Globus pallidus (tissue), 1 donor: ENCODE results near the gene PTGES.

Experiments
- DNase-seq: peaks from one replicate; pipeline ENCODE4 v3.0.0-alpha.2; 2015; ENCODE audit warnings: low spot score

PTGES gene

DNA sequence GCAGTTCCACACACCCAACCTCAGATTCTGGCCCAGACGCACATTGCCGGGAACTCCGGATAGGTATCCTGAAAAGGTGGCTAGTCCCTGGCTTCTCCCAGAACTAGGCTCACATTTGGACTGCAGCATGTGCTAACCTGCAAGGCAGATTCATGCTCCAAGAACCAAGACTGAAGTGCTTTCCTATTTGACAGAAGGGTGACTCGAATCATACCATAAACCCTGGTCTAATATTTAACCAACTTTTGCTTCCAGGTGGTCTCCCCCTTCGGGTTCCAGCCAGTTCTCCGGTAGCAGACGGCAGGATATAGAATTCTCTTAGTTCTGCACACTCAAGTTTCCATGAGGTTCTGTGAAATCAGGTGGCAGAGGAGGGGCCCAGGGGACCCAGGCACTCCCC is 7.6 kb downstream of the PTGES start:
- DNase-seq, result no peak

GRCh38 chr9:129740666-129741464 is 12.0 kb downstream of the PTGES start:
- no peak for DNase-seq

DNA sequence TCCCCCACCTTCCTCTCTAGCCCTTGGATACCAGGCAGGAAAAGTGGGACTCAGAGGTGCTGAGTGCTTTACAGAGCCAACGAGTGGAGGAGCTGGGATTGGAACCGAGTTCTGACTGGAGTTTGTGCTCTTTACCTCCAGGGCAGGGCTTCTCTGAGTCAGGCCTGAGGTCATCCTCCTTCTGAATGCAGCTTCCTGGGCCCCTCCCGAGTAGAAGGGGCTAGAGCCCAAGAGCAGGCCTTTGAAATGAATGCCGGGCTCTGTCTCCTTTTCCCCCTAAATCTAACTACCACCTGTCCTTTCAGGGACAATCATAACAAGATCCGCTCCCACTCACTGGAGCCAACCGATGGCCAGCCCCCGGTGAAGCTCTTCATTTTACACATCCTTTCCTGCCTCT is 12.7 kb downstream of the PTGES start:
- no peak for DNase-seq

DNA sequence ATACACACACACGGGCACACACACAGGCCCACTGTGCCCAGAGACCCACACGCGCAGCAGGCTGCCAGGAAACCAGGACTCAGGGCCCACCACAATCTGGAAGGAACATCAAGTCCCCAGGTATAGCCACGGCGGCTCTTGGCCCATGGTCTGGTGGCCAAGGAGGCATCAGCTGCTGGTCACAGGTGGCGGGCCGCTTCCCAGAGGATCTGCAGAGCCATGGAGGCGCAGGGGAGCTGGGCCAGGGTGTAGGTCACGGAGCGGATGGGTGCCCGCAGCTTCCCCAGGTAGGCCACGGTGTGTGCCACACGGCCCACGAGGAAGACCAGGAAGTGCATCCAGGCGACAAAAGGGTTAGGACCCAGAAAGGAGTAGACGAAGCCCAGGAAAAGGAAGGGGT is 13.4 kb downstream of the PTGES start:
- no peak for DNase-seq

DNA sequence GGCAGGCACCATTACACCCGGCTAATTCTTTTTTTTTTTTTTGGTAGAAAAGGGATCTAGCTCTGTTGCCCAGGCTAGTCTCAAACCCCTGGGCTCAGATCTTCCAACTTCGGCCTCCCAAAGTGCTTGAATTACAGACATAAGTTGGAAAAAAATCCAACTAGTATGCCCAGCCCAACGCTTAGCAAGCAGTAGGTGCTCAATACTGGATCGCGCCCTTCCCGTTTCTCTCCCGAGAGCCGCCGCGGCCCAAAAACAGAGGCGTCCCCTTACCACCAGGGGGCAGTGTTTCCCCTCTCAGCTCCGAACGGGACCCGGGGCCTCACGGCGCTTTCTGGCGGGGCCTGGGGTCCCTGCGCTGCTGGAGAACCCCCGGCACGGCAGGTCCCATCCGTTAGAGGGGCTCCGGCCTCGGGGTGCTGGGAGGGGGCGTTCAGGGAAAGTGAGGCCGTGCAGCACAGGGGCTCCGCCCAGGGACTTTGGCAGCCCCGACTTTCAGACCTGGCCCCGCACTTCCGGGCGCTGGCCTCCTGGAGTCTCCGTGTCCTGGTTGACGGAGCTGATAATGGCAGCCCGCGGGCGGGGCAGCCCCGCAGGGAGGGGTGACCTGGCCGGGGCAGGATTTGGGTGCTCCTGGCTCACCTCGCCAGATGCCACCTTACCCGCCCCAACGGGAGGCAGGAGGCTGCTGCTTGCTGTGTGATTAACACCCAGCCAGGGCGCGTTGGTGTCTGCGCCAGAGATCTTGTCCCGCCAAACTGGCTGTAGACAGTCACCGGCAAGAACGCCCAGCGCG is 15.2 kb downstream of the PTGES start:
- DNase-seq, result peak; percentile 60

DNA sequence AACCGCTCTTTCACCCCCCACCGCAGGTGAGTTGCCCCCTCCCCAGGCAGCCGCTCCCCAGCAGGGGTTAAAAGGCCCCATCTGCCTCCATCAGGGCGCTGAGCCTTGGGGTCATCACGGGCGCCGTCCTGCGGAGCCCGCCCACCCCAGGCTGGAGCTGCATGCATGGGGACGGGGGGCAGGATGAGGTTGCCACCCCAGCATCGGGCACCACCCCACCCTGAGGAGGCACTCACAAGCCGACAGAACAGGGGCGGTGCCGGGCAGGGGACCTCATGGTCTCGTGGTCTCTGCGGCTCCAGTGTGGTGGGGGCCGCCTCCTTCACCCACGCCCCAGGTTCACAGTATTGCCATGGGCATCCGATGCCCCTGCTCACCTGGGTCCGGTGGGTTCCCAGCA is 16.5 kb downstream of the PTGES start:
- DNase-seq, result no peak

DNA sequence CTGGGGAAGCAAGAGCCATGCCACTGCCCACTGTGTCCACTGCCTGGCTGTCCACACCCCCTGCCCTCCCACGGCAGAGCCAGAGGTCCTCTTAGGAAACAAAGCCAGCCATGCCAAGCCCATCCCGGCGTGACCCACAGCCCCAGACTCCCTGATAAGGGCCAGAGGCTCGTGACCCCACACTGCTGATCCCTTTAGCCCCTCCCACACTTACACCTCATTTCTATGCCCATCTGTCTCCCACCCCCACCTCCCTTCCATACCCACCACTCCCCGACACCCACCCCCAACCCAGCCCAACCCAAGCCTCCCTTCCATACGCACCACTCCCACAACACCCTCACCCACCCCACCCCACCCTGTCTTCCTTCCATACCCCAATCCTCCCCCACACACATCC is 17.3 kb downstream of the PTGES start:
- no peak for DNase-seq

GRCh38 chr9:129733632-129733953 is 19.2 kb downstream of the PTGES start:
- no peak for DNase-seq

- DNase-seq, result no peak
Measured at GRCh38 chr9:129732946-129733631, 19.8 kb downstream of the PTGES start.

DNA sequence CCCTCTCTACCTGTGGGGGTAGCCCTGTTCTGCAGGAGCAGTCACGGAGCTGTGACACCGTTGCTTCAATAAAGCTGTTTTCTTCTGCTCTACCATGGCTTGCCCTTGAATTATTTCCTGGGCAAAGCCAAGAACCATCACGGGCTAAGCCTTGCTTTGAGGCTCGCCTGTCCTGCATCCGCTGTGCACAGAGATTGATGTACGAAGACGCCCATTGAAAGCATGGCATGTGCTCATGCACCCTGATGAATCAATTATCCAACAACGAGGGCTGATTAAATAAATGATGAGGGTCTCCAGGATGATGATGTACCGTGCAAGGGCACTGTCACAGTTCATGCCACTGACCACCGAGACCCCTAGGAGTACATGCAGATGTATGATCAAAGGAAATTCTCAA is 20.7 kb downstream of the PTGES start:
- DNase-seq, result no peak

GRCh38 chr9:129731477-129732085 is 21.3 kb downstream of the PTGES start:
- DNase-seq, result no peak

- no peak for DNase-seq
Measured at GRCh38 chr9:129728744-129729143, 24.1 kb downstream of the PTGES start.

- peak; percentile 51 for DNase-seq
Measured at GRCh38 chr9:129726322-129727160, 26.3 kb downstream of the PTGES start.

DNA sequence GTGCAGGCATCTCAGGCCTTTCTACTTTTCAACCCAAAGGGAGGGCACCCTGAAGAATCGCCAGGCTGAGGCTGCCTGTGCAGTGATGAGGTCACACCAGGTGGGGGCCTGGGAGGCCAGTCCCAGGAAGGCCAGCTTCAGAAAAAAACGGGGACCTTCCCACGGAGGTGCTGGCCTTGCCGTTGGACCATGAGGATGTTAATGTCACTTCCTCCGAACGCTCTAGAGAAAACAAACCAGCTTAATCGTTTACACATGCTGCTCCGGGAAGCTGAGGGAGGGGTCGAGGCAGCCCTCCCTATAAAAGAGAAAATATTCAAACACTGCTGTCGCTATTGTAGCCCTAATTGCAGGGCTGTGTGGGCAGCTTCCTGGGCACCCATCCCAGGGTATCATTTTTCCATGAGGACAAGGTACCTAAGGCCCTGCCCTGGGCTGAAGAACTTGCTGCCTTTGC is 27.0 kb downstream of the PTGES start:
- no peak for DNase-seq

DNA sequence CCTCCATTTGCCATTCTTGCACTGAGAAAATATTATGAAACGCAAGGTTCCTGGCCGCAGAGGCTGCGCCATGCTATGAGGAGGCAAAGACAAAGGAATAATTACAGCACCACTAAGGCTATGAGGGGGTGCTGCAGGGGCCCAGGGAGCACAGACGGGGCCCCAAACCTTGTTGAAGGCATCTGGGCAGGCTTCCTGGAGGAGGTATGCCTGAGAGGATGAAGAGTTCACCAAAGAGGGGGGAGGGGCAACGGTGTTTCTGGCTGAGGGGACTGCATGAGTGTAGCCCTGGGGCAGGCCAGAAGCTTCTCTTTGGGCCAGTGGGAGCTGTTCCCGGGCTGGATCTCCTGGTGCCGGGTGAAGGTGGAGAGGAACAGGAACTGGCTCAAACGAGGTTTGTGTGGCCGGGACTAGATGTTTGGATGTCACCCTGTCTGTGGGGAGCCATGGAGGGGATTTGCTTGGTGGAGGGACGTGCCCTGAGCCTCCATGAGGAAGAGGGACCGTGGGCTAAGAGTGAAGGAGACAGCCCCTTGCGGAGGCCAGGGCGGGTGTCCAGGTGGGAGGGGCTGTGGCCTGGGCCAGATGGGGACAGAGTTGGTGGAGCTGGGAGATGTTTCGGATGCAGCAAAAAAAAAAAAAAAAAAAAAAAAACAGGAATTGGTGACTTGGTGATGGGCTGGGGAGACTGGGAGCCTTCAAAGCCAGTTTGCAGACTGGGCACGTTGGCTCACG is 28.2 kb downstream of the PTGES start:
- no peak for DNase-seq

GRCh38 chr9:129722913-129723312 is 29.9 kb downstream of the PTGES start:
- DNase-seq, result no peak

GRCh38 chr9:129720865-129721545 is 31.8 kb downstream of the PTGES start:
- no peak for DNase-seq

DNA sequence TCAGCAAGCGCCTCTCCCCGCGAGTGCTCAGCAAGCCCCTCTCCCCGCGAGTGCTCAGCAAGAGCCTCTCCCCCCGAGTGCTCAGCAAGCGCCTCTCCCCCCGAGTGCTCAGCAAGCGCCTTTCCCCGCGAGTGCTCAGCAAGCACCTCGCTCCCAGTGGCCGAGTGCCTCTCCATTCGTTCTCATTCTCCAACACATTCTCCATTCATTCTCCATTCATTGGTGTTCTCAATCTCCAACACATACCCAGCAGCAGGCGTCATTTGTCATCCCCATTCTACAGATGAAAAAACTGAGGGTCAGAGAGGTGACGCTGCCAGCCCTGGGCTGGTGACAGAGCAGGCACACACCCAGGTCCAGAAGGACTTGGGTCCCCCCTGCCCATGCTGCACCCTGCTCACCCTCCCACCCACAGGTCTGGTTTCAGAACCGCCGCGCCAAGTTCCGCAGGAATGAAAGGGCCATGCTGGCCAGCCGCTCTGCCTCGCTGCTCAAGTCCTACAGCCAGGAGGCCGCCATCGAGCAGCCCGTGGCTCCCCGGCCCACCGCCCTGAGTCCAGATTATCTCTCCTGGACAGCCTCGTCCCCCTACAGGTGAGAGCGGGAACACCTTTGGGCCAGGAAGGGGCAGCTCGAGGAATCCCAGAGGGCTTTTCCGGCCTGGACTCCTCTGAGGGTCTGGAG is 32.5 kb downstream of the PTGES start:
- DNase-seq, result no peak

GRCh38 chr9:129719135-129719534 is 33.7 kb downstream of the PTGES start:
- no peak for DNase-seq

DNA sequence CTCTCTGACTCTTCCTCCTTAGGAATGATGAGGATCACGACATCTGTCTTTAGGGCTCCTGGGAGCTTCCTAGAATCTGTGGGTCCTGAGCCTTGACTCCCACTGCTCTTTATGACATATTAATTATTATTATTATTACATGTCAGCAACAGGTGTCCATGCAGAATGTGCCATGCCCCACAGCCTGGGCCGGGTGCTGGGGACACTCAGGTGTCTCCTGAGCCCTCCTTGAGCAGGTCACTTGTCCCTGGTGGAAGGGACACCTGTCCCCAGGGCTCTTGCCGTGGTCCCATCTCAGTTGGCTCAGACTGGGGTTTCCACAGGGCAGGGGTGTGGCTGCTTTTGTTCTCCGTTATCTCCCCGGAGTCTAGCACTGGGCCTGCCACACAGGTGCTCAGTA is 34.2 kb downstream of the PTGES start:
- DNase-seq, result no peak
